B cell (primary cell): ENCODE measurements around the gene DCBLD2.

Source experiments
- EZH2 ChIP-seq: IDR thresholded peaks from 2 replicates; pipeline ENCODE4 v1.6.1; 2012; ENCODE audit warnings: borderline replicate concordance, low read depth, mild to moderate bottlenecking, moderate library complexity, low read length; ENCODE audit not compliant: insufficient read depth, poor library complexity, severe bottlenecking
- TF ChIP-seq, protein P1 (sequence below): fragments of 200-600 bp; IDR thresholded peaks from one replicate; pipeline ENCODE4 v1.8.0; 2022; ENCODE audit warnings: antibody characterized with exemption, mild to moderate bottlenecking

GRCh38 chr3:98821063-98821462 is 80.4 kb downstream of the DCBLD2 start:
- TF ChIP-seq, protein P1, sequence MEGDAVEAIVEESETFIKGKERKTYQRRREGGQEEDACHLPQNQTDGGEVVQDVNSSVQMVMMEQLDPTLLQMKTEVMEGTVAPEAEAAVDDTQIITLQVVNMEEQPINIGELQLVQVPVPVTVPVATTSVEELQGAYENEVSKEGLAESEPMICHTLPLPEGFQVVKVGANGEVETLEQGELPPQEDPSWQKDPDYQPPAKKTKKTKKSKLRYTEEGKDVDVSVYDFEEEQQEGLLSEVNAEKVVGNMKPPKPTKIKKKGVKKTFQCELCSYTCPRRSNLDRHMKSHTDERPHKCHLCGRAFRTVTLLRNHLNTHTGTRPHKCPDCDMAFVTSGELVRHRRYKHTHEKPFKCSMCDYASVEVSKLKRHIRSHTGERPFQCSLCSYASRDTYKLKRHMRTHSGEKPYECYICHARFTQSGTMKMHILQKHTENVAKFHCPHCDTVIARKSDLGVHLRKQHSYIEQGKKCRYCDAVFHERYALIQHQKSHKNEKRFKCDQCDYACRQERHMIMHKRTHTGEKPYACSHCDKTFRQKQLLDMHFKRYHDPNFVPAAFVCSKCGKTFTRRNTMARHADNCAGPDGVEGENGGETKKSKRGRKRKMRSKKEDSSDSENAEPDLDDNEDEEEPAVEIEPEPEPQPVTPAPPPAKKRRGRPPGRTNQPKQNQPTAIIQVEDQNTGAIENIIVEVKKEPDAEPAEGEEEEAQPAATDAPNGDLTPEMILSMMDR = no peak
- no peak for TF ChIP-seq EZH2
